ENCODE results near the gene CEMP1. TPM values are rescaled to one million over a fixed set of nuclear protein-coding genes. Genes with fewer than 3 reads are reported as not detected.

CEMP1 gene
- total RNA-seq, 2 experiments from 2014 or later: 0.25 to 0.55 TPM

- Histone ChIP-seq H3K79me2 (ENCODE audit: insufficient read depth, low read depth, low read length) (peaks cover 40% of the 10 kb centered on the region), H3K27ac (ENCODE audit: low read depth, low read length, poor library complexity, severe bottlenecking) (peak overlapping the region; percentile 80), H2AFZ (ENCODE audit: low read length) (peak overlapping the region; percentile 40; the same call in 1 of the 2 replicates), H4K20me1 (ENCODE audit: insufficient read depth, low read length) (peaks cover 9% of the 10 kb centered on the region), H3K9me3 (ENCODE audit: low read length) (no peaks in the 10 kb centered on the region), H3K4me1 (ENCODE audit: insufficient read depth, low read length, poor library complexity, severe bottlenecking) (peaks cover 52% of the 10 kb centered on the region), H3K4me3 (ENCODE audit: low read depth, low read length, poor library complexity, severe bottlenecking) (peak overlapping the region; percentile 99), H3K9me2 (ENCODE audit: insufficient read depth, low read length) (no peaks in the 10 kb centered on the region), H3K4me2 (ENCODE audit: low read length) (peak overlapping the region; percentile 92), H3K36me3 (ENCODE audit: insufficient read depth, low read length) (peaks cover 6% of the 10 kb centered on the region; the same call in 1 of the 2 replicates)
- DNase-seq (ENCODE audit: low spot score): peak; percentile 65
- intact Hi-C loops (cut with micrococcal nuclease; ENCODE audit: unreplicated experiment): loop anchor here (2.0 to 5.0 kb wide), 2 partner anchors 20 to 171 kb away; partner anchors contain the start of gene ABCA3
- TF ChIP-seq CTCF (conservative IDR thresholded peaks at IDR 0.05; ENCODE audit: low read length) (peak; percentile 70), EZH2phosphoT487 (IDR thresholded peaks at IDR 0.05; ENCODE audit: borderline replicate concordance, low read depth, low read length) (no peak)
- ChIA-PET POLR2A (interaction anchor here (0.7 kb wide), 1 partner anchor 20 kb away, joined by 4 read pairs; no protein-coding TSS in a partner anchor), CTCF (ENCODE audit: unreplicated experiment) (no interaction called here)
- BruUV-seq (replicated peaks): no TSS peak
These were observed 18.3 kb downstream of the CEMP1 start for GRCh38 chr16:2512735-2513404.

- Histone ChIP-seq H2AFZ (ENCODE audit: low read length) (no peak overlapping the region), H3K4me3 (ENCODE audit: low read depth, low read length, poor library complexity, severe bottlenecking) (no peak overlapping the region), H3K27ac (ENCODE audit: low read depth, low read length, poor library complexity, severe bottlenecking) (peak overlapping the region; percentile 80), H3K9me2 (ENCODE audit: insufficient read depth, low read length) (no peaks in the 10 kb centered on the region), H4K20me1 (ENCODE audit: insufficient read depth, low read length) (peaks cover 9% of the 10 kb centered on the region), H3K4me1 (ENCODE audit: insufficient read depth, low read length, poor library complexity, severe bottlenecking) (peaks cover 59% of the 10 kb centered on the region), H3K4me2 (ENCODE audit: low read length) (peak overlapping the region; percentile 92), H3K36me3 (ENCODE audit: insufficient read depth, low read length) (peaks cover 6% of the 10 kb centered on the region; the same call in 1 of the 2 replicates), H3K9me3 (ENCODE audit: low read length) (no peaks in the 10 kb centered on the region), H3K79me2 (ENCODE audit: insufficient read depth, low read depth, low read length) (peaks cover 33% of the 10 kb centered on the region)
- CTCF ChIA-PET (ENCODE audit: unreplicated experiment): no interaction called here
- BruUV-seq (replicated peaks): no TSS peak
- DNase-seq (ENCODE audit: low spot score): no peak
- POLR2A ChIA-PET: no interaction called here
- TF ChIP-seq CTCF (conservative IDR thresholded peaks at IDR 0.05; ENCODE audit: low read length) (no peak), EZH2phosphoT487 (IDR thresholded peaks at IDR 0.05; ENCODE audit: borderline replicate concordance, low read depth, low read length) (no peak)
- intact Hi-C loops (cut with micrococcal nuclease; ENCODE audit: unreplicated experiment): loop anchor here (2.0 to 5.0 kb wide), 2 partner anchors 21 to 170 kb away; partner anchors contain the start of gene ABCA3
These were observed 19.0 kb downstream of the CEMP1 start for GRCh38 chr16:2511996-2512734.
